ENCODE measurements around the gene MASP1.

MASP1 gene

DNA sequence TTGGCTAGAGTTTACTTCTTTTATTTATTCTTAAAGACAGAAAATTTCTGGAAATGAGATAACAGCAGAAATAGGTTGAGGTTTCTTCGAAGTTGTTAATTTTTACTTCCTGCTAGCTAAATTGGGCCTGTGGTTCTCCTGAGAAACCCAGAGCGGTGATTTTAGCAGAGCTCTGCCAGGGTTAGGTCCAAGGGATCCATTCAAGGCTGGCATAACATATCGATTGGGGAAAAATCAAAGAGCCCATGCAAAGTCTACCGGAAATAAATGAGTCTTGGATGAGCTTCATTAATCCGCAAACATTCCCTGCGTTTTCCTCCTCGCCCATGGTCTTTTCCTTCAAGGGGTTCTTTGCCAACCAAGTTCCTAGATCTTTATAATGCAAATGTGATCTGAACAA, 30.8 kb upstream of the MASP1 start:
- Histone ChIP-seq H3K27me3 (ENCODE audit: control insufficient read depth in 1 of 2, insufficient read depth in 1 of 2, low read length in 2 of 2) (peaks cover 0 to 8% of the 10 kb centered on the region in 2 experiments), H2AFZ (ENCODE audit: low read depth, low read length) (no peak overlapping the region), H3K23ac (ENCODE audit: low read length in 2 of 2) (no peak overlapping the region), H3K36me3 (ENCODE audit: control insufficient read depth in 1 of 2, insufficient read depth in 2 of 2, low read depth in 1 of 2, low read length in 2 of 2) (no peaks in the 10 kb centered on the region), H3K9ac (ENCODE audit: low read length) (no peak overlapping the region), H2BK5ac (ENCODE audit: low read depth, low read length, poor library complexity, severe bottlenecking) (no peak overlapping the region), H4K91ac (ENCODE audit: low read length) (no peak overlapping the region), H3K4me3 (ENCODE audit: insufficient read depth in 1 of 2, low read depth in 1 of 2, low read length in 2 of 2) (no peak overlapping the region), H3K18ac (ENCODE audit: low read depth in 1 of 2, low read length in 2 of 2) (no peak overlapping the region), H3K27ac (ENCODE audit: low read length, poor library complexity, severe bottlenecking) (no peak overlapping the region), H2BK12ac (ENCODE audit: low read length in 2 of 2) (no peak overlapping the region), H3K79me1 (replicated peaks; ENCODE audit: low read length, poor library complexity, severe bottlenecking) (no peaks in the 10 kb centered on the region), H2BK120ac (ENCODE audit: low read depth, low read length) (no peak overlapping the region), H4K8ac (ENCODE audit: low read length) (no peak overlapping the region), H3K4me1 (ENCODE audit: control insufficient read depth, insufficient read depth, low read depth, low read length) (no peaks in the 10 kb centered on the region), H3K14ac (ENCODE audit: low read length in 2 of 2) (no peak overlapping the region), H2BK15ac (ENCODE audit: low read depth, poor library complexity, severe bottlenecking) (no peak overlapping the region), H3K4ac (ENCODE audit: low read depth in 1 of 2, low read length in 2 of 2) (no peak overlapping the region), H3K4me2 (ENCODE audit: low read length, poor library complexity, severe bottlenecking) (no peak overlapping the region), H3K9me3 (ENCODE audit: control insufficient read depth, low read length) (no peaks in the 10 kb centered on the region), H2AK5ac (ENCODE audit: low read length, severe bottlenecking) (no peak overlapping the region)
- no peak for DNase-seq
- WGBS, result 97% methylated on average over 7 of the region's 7 CpGs

DNA sequence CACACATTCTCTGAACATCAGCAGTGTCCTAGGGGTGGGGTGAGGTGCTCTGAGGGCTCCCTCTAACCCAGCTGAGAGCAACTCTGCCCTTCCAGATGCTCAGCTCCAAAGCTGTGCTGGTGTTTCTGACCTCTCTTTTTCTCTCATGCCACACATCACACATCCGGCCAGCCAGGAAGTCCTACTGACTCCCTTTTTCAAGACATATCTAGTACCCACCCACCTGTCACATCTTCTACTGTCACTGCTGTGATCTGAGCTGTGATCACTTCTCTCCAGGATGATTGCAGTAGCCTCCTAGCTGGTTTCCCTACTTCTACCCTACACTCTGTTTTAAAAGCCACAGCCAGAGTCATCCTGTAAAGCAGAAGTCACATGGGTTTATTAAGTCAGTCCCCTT, 30.2 kb upstream of the MASP1 start:
- no peak overlapping the region for H4K91ac ChIP-seq (ENCODE audit: low read length)
- no peaks in the 10 kb centered on the region for H3K79me1 ChIP-seq (replicated peaks; ENCODE audit: low read length, poor library complexity, severe bottlenecking)
- no peak overlapping the region for H3K27ac ChIP-seq (ENCODE audit: low read length, poor library complexity, severe bottlenecking)
- no peak overlapping the region for H3K4ac ChIP-seq (ENCODE audit: low read depth in 1 of 2, low read length in 2 of 2)
- no peak overlapping the region for H3K18ac ChIP-seq (ENCODE audit: low read depth in 1 of 2, low read length in 2 of 2)
- no peak overlapping the region for H2BK5ac ChIP-seq (ENCODE audit: low read depth, low read length, poor library complexity, severe bottlenecking)
- no peak overlapping the region for H2AK5ac ChIP-seq (ENCODE audit: low read length, severe bottlenecking)
- H3K14ac ChIP-seq (ENCODE audit: low read length in 2 of 2), result no peak overlapping the region
- H3K4me2 ChIP-seq (ENCODE audit: low read length, poor library complexity, severe bottlenecking), result no peak overlapping the region
- H3K9ac ChIP-seq (ENCODE audit: low read length), result no peak overlapping the region
- WGBS, result 94% methylated on average over 1 of the region's 1 CpG
- H3K4me1 ChIP-seq (ENCODE audit: control insufficient read depth, insufficient read depth, low read depth, low read length), result no peaks in the 10 kb centered on the region
- no peak overlapping the region for H2AFZ ChIP-seq (ENCODE audit: low read depth, low read length)
- no peak overlapping the region for H3K4me3 ChIP-seq (ENCODE audit: insufficient read depth in 1 of 2, low read depth in 1 of 2, low read length in 2 of 2)
- H4K8ac ChIP-seq (ENCODE audit: low read length), result no peak overlapping the region
- no peak overlapping the region for H2BK15ac ChIP-seq (ENCODE audit: low read depth, poor library complexity, severe bottlenecking)
- peaks cover 0 to 8% of the 10 kb centered on the region in 2 experiments for H3K27me3 ChIP-seq (ENCODE audit: control insufficient read depth in 1 of 2, insufficient read depth in 1 of 2, low read length in 2 of 2)
- no peak for DNase-seq
- no peak overlapping the region for H2BK12ac ChIP-seq (ENCODE audit: low read length in 2 of 2)
- no peaks in the 10 kb centered on the region for H3K36me3 ChIP-seq (ENCODE audit: control insufficient read depth in 1 of 2, insufficient read depth in 2 of 2, low read depth in 1 of 2, low read length in 2 of 2)
- no peak overlapping the region for H3K23ac ChIP-seq (ENCODE audit: low read length in 2 of 2)
- H3K9me3 ChIP-seq (ENCODE audit: control insufficient read depth, low read length), result no peaks in the 10 kb centered on the region
- H2BK120ac ChIP-seq (ENCODE audit: low read depth, low read length), result no peak overlapping the region

DNA sequence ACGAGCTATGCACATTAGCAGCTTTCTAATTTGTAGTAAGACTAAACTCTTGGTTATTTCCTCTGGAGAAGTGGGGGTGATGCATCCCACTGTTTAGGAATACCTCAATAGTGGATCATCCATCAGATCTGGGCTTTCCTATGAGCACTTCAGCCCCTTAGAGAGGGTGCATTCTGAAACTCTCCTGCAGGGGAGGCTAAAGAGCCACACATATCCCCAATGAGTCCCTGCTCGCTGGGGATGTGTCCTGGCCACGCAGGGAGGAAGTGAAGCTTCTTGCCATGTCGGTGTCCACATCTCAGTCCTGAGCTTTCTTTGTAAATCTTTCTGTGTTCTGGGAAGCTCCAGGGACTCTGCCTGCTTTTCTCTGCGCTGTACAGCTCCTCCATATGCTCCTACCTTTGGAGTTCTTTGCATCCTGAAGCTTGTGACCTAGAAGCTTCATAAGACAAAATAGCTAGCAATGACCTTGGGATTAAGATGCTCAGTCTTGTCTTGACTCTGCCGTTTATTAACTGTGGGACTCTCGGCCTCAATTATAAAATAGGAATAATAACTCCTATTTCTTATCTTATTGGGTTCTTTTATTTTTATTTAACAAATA, 28.3 kb upstream of the MASP1 start:
- Histone ChIP-seq H2BK120ac (ENCODE audit: low read depth, low read length) (no peak overlapping the region), H3K27ac (ENCODE audit: low read length, poor library complexity, severe bottlenecking) (no peak overlapping the region), H3K9ac (ENCODE audit: low read length) (peak overlapping the region; percentile 88), H3K4me3 (ENCODE audit: insufficient read depth in 1 of 2, low read depth in 1 of 2, low read length in 2 of 2) (peak overlapping the region in 1 of 2 experiments; percentile 76), H2BK12ac (ENCODE audit: low read length in 2 of 2) (peak overlapping the region in 1 of 2 experiments; percentile 55), H4K91ac (ENCODE audit: low read length) (no peak overlapping the region), H4K8ac (ENCODE audit: low read length) (no peak overlapping the region), H3K79me1 (replicated peaks; ENCODE audit: low read length, poor library complexity, severe bottlenecking) (no peaks in the 10 kb centered on the region), H3K9me3 (ENCODE audit: control insufficient read depth, low read length) (no peaks in the 10 kb centered on the region), H3K36me3 (ENCODE audit: control insufficient read depth in 1 of 2, insufficient read depth in 2 of 2, low read depth in 1 of 2, low read length in 2 of 2) (no peaks in the 10 kb centered on the region), H3K4me1 (ENCODE audit: control insufficient read depth, insufficient read depth, low read depth, low read length) (no peaks in the 10 kb centered on the region), H2AK5ac (ENCODE audit: low read length, severe bottlenecking) (no peak overlapping the region), H2BK15ac (ENCODE audit: low read depth, poor library complexity, severe bottlenecking) (no peak overlapping the region), H3K23ac (ENCODE audit: low read length in 2 of 2) (no peak overlapping the region), H3K27me3 (ENCODE audit: control insufficient read depth in 1 of 2, insufficient read depth in 1 of 2, low read length in 2 of 2) (no peaks in the 10 kb centered on the region), H3K18ac (ENCODE audit: low read depth in 1 of 2, low read length in 2 of 2) (no peak overlapping the region), H3K4me2 (ENCODE audit: low read length, poor library complexity, severe bottlenecking) (peak overlapping the region; percentile 8), H2BK5ac (ENCODE audit: low read depth, low read length, poor library complexity, severe bottlenecking) (no peak overlapping the region), H3K14ac (ENCODE audit: low read length in 2 of 2) (peak overlapping the region in 1 of 2 experiments; percentile 24), H2AFZ (ENCODE audit: low read depth, low read length) (no peak overlapping the region), H3K4ac (ENCODE audit: low read depth in 1 of 2, low read length in 2 of 2) (no peak overlapping the region)
- 38% methylated on average over 4 of the region's 7 CpGs for WGBS
- DNase-seq, result peak; percentile 69

DNA sequence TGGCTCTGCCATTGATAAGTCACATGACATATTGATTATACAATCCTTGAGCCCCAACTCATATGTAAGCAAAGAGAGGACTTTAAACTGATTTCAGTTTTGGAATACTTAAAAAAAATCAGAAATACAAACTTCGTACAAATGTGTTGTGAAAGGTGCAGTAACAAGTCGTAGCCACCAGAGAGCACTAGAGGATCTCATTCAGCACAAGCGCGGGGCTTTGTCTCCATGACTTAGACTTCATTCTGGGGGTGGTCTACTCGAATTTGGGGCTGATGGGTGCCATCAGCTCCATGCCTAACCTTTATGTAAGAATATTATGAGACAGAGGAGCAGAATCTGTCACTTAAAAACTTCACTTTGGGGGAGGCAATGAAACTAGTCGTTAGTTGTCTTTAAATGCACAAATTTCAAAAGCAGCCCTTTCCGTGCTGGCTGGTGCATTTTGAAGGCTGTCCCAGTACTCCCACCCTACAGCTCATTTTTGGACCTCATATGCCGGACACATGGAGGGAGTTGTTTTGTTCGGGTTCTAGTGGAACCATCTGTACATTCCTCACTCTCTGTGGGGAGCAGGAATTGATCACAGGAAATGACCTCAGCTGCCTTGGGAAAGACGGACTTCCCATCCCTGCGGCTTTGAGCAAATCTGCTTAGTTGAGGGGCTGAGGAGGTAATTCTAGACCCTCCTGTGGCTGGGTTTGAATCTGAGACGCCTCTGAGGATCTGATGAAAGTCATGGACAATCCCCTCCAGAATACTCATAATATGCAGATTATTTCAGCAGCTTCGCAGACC, 27.5 kb upstream of the MASP1 start:
- Histone ChIP-seq H3K4me2 (ENCODE audit: low read length, poor library complexity, severe bottlenecking) (peak overlapping the region; percentile 91), H3K18ac (ENCODE audit: low read depth in 1 of 2, low read length in 2 of 2) (peak overlapping the region; percentile 28 to 30), H3K14ac (ENCODE audit: low read length in 2 of 2) (no peak overlapping the region), H3K27me3 (ENCODE audit: control insufficient read depth in 1 of 2, insufficient read depth in 1 of 2, low read length in 2 of 2) (peaks cover 0 to 4% of the 10 kb centered on the region in 2 experiments), H3K4ac (ENCODE audit: low read depth in 1 of 2, low read length in 2 of 2) (peak overlapping the region in 1 of 2 experiments; percentile 50), H2BK120ac (ENCODE audit: low read depth, low read length) (no peak overlapping the region), H3K4me3 (ENCODE audit: insufficient read depth in 1 of 2, low read depth in 1 of 2, low read length in 2 of 2) (peak overlapping the region in 1 of 2 experiments; percentile 76), H3K23ac (ENCODE audit: low read length in 2 of 2) (no peak overlapping the region), H3K36me3 (ENCODE audit: control insufficient read depth in 1 of 2, insufficient read depth in 2 of 2, low read depth in 1 of 2, low read length in 2 of 2) (no peaks in the 10 kb centered on the region), H3K9me3 (ENCODE audit: control insufficient read depth, low read length) (no peaks in the 10 kb centered on the region), H2BK15ac (ENCODE audit: low read depth, poor library complexity, severe bottlenecking) (no peak overlapping the region), H2BK5ac (ENCODE audit: low read depth, low read length, poor library complexity, severe bottlenecking) (no peak overlapping the region), H2AFZ (ENCODE audit: low read depth, low read length) (peak overlapping the region; percentile 72), H4K8ac (ENCODE audit: low read length) (no peak overlapping the region), H2BK12ac (ENCODE audit: low read length in 2 of 2) (peak overlapping the region in 1 of 2 experiments; percentile 18), H3K27ac (ENCODE audit: low read length, poor library complexity, severe bottlenecking) (peak overlapping the region; percentile 27), H3K9ac (ENCODE audit: low read length) (peak overlapping the region; percentile 88), H2AK5ac (ENCODE audit: low read length, severe bottlenecking) (no peak overlapping the region), H3K79me1 (replicated peaks; ENCODE audit: low read length, poor library complexity, severe bottlenecking) (no peaks in the 10 kb centered on the region), H3K4me1 (ENCODE audit: control insufficient read depth, insufficient read depth, low read depth, low read length) (no peaks in the 10 kb centered on the region), H4K91ac (ENCODE audit: low read length) (no peak overlapping the region)
- DNase-seq, result peak; percentile 68
- WGBS, result 25% methylated on average over 13 of the region's 13 CpGs

All from mesenchymal stem cell (in vitro differentiated cells and primary cell).